ENCODE data around the gene IFITM2.

DNA sequence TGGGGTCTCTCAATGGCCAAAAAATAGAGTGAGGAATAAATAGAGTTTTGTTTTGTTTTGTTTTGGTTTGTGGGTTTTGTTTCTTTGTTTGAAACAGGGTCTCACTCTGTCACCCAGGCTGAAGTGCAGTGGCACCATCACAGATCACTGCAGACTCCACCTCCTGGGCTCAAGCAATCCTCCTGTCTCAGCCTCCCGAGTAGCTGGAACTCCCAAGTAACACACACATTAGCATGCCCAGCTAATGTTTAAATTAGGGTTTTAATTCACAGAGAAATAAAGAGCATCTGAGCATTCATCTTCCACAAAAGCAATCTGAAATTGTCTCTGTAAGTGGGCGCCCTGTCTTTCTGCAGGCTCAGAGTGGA is 22.3 kb downstream of the IFITM2 start:
- TF ChIP-seq, protein P1, sequence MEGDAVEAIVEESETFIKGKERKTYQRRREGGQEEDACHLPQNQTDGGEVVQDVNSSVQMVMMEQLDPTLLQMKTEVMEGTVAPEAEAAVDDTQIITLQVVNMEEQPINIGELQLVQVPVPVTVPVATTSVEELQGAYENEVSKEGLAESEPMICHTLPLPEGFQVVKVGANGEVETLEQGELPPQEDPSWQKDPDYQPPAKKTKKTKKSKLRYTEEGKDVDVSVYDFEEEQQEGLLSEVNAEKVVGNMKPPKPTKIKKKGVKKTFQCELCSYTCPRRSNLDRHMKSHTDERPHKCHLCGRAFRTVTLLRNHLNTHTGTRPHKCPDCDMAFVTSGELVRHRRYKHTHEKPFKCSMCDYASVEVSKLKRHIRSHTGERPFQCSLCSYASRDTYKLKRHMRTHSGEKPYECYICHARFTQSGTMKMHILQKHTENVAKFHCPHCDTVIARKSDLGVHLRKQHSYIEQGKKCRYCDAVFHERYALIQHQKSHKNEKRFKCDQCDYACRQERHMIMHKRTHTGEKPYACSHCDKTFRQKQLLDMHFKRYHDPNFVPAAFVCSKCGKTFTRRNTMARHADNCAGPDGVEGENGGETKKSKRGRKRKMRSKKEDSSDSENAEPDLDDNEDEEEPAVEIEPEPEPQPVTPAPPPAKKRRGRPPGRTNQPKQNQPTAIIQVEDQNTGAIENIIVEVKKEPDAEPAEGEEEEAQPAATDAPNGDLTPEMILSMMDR (IDR thresholded peaks at IDR 0.05), result no peak
- no peak for TF ChIP-seq POLR2A (IDR thresholded peaks at IDR 0.05)

Data from uterus (tissue), 2 donors.